Measurements from ENCODE around the gene MORC3. TPM values are rescaled to one million over a fixed set of nuclear protein-coding genes. Genes with fewer than 3 reads are reported as not detected.
"Not testable (repeated sequence)": the region's sequence is repeated elsewhere in the genome, so short reads cannot be mapped to it uniquely, and the experiment has no call there.

The MORC3 gene
- total and polyA plus RNA-seq, 4 donors: 27.9 to 78.9 (median 37.4) TPM

DNA sequence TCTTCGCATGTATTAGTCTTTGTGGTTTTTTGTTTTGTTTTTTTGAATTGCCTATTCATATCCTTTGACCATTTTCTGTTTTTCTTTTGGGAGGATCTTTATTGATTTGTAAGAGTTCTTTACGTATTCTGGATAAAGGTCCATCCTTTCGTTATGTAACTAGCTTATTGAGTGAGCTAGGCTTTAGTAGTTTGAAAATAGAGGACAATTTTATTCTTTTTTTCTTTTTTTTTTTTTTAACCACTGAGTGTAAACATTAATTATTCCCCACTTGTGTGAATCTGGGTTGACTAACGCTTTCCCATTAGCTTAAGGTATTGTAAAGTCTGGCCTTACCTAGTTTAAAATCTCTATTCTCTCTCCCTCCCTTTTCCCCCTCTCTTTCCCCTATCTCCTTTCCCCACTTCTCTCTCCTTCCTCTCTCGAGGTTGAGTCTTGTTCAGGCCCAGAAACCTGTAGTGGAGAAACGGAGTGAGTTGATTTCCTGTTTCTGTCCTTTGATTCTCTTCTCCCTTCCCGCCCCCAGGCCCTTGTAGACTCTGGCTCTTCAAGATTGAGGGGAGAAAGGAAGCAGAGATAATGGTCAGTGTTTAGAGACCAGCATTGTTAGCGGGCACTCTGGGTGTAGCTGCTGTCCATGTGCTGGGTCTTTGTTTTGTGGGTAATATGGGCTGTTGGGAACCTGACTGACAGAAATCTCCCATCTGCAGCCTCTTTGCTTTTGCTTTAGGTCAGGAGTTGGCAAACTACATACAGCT, 1.5 kb downstream of the MORC3 start:
- H3K36me3 ChIP-seq (ENCODE audit: control insufficient read depth, insufficient read depth, low read length): peaks cover 13% of the 10 kb centered on the region
- H3K4me1 ChIP-seq (ENCODE audit: control insufficient read depth, insufficient read depth, low read length): peaks cover 11% of the 10 kb centered on the region

DNA sequence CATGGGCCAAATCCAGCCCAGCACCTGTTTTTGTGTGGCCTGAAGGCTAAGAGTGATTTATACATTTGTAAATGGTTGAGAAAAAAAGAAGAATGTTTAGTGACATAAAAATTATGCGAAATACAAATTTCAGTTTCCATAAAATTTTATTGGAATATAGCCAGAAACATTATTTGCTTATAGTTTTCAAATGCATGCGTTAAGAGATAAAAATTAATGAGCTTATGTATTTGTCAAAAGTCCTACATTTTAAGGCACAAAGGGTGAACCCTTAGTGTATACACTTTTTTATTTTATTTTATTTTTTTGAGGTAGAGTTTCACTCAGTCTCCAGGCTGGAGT, 2.1 kb downstream of the MORC3 start:
- no peaks in the 10 kb centered on the region for H3K9me3 ChIP-seq (ENCODE audit: control insufficient read depth, insufficient read depth, low read length)
- no peaks in the 10 kb centered on the region for H3K27me3 ChIP-seq (ENCODE audit: control insufficient read depth, insufficient read depth, low read length)
- peaks cover 16% of the 10 kb centered on the region for H3K36me3 ChIP-seq (ENCODE audit: control insufficient read depth, insufficient read depth, low read length)
- peaks cover 11% of the 10 kb centered on the region for H3K4me1 ChIP-seq (ENCODE audit: control insufficient read depth, insufficient read depth, low read length)
- H3K4me3 ChIP-seq (ENCODE audit: low read depth, low read length): peak overlapping the region; percentile 20
- no CpG with 5 or more reads among the region's 2 CpGs for WGBS (ENCODE audit: insufficient coverage)
- peak overlapping the region; percentile 97 for H3K27ac ChIP-seq (ENCODE audit: low read depth, low read length)
- no peak for DNase-seq (ENCODE audit: low read depth in 4 of 6, low spot score in 6 of 6)

More for the DNA sequence above, 1.5 kb downstream of the MORC3 start:
- WGBS (ENCODE audit: insufficient coverage): 7% methylated on average over 3 of the region's 8 CpGs
- Histone ChIP-seq H3K27me3 (ENCODE audit: control insufficient read depth, insufficient read depth, low read length) (no peaks in the 10 kb centered on the region), H3K27ac (ENCODE audit: low read depth, low read length) (peak overlapping the region; percentile 97), H3K4me3 (ENCODE audit: low read depth, low read length) (peak overlapping the region; percentile 80), H3K9me3 (ENCODE audit: control insufficient read depth, insufficient read depth, low read length) (no peaks in the 10 kb centered on the region)
- peak in 4 of 6 donors; percentile 17 to 55 (median 36) for DNase-seq (ENCODE audit: low read depth in 4 of 6, low spot score in 6 of 6)

DNA sequence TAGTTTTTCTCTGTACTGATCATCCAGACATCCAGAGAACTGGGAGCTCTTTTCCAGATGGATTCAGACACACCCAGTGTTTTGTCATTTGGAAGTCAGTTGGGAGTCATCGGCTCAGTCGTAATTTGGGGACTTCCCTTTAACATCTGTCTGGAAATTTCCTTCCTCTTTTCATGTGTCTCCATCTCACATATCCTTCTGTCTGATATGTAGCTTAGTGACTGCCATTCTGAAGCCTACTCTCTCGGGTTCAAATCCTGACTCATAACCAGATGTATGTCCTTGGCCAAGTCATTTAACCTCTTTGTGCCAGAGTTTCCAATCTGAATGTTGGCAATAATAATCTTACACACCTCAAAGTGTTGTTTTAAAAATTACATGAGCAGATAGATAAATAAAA, 3.0 kb downstream of the MORC3 start:
- H3K4me3 ChIP-seq (ENCODE audit: low read depth, low read length): no peak overlapping the region

DNA sequence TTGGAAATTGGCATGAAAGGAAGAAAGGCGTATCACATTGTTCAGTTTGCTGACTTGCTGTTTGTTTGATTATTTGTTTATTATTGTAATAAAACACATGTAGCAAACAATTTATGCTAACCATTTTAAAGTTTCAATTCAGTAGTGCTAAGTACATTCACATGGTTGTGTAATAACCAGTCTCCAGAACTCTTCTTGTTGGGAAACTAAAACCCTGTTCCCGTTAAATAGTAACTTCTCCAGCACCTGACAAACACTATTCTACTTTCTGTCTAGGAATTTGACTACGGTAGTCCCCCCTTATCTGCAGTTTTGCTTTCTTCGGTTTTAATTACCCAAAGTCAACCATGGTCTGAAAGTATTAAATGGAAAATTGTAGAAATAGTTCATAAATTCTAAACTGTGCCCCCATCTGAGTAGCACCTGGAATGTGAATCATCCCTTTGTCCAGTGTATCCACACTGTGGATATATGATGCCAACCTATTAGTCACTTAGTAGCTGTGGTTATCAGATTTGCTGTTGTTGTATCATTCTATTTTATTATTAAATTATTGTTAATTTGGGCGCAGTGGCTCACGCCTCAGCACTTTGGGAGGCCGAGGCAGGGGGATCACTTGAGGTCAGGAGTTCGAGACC, 5.5 kb downstream of the MORC3 start:
- WGBS (ENCODE audit: insufficient coverage): 100% methylated on average over 1 of the region's 8 CpGs
- H3K4me3 ChIP-seq (ENCODE audit: low read depth, low read length): no peak overlapping the region
- peaks cover 21% of the 10 kb centered on the region for H3K36me3 ChIP-seq (ENCODE audit: control insufficient read depth, insufficient read depth, low read length)
- no peak overlapping the region for H3K27ac ChIP-seq (ENCODE audit: low read depth, low read length)
- no peak for DNase-seq (ENCODE audit: low read depth in 4 of 6, low spot score in 6 of 6)
- H3K27me3 ChIP-seq (ENCODE audit: control insufficient read depth, insufficient read depth, low read length): no peaks in the 10 kb centered on the region
- H3K9me3 ChIP-seq (ENCODE audit: control insufficient read depth, insufficient read depth, low read length): no peaks in the 10 kb centered on the region
- H3K4me1 ChIP-seq (ENCODE audit: control insufficient read depth, insufficient read depth, low read length): peaks cover 12% of the 10 kb centered on the region

More for the DNA sequence above, 3.0 kb downstream of the MORC3 start:
- Histone ChIP-seq H3K27me3 (ENCODE audit: control insufficient read depth, insufficient read depth, low read length) (no peaks in the 10 kb centered on the region), H3K9me3 (ENCODE audit: control insufficient read depth, insufficient read depth, low read length) (no peaks in the 10 kb centered on the region), H3K36me3 (ENCODE audit: control insufficient read depth, insufficient read depth, low read length) (peaks cover 17% of the 10 kb centered on the region), H3K27ac (ENCODE audit: low read depth, low read length) (no peak overlapping the region), H3K4me1 (ENCODE audit: control insufficient read depth, insufficient read depth, low read length) (peaks cover 15% of the 10 kb centered on the region)
- peak in 1 of 6 donors; percentile 13 for DNase-seq (ENCODE audit: low read depth in 4 of 6, low spot score in 6 of 6)
- no CpG with 5 or more reads among the region's 3 CpGs for WGBS (ENCODE audit: insufficient coverage)

DNA sequence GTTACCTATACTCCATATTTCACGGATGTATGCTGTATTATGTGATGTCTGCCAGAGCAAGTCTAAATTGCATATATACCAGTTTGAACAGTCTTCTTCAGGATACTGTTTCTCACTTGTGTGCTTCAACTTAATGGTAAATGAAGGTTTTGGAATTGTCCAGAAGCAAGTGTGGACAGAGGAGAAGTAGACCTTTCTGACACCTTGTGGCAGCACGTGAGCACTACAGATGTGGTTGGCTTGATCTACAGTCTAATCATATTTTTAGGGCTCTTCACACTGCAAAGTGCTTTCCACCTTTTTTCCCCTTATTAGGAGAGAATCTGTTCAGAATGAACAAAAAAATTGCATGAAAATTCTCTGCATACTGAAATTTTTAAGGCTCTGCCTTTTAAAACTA, 10.9 kb downstream of the MORC3 start:
- Histone ChIP-seq H3K9me3 (ENCODE audit: control insufficient read depth, insufficient read depth, low read length) (no peaks in the 10 kb centered on the region), H3K4me1 (ENCODE audit: control insufficient read depth, insufficient read depth, low read length) (peaks cover 4% of the 10 kb centered on the region), H3K27me3 (ENCODE audit: control insufficient read depth, insufficient read depth, low read length) (no peaks in the 10 kb centered on the region), H3K4me3 (ENCODE audit: low read depth, low read length) (no peak overlapping the region), H3K36me3 (ENCODE audit: control insufficient read depth, insufficient read depth, low read length) (peaks cover 22% of the 10 kb centered on the region), H3K27ac (ENCODE audit: low read depth, low read length) (no peak overlapping the region)
- peak in 3 of 6 donors; percentile 15 to 64 (median 56) for DNase-seq (ENCODE audit: low read depth in 4 of 6, low spot score in 6 of 6)
- WGBS (ENCODE audit: insufficient coverage): no CpG with 5 or more reads among the region's 2 CpGs

DNA sequence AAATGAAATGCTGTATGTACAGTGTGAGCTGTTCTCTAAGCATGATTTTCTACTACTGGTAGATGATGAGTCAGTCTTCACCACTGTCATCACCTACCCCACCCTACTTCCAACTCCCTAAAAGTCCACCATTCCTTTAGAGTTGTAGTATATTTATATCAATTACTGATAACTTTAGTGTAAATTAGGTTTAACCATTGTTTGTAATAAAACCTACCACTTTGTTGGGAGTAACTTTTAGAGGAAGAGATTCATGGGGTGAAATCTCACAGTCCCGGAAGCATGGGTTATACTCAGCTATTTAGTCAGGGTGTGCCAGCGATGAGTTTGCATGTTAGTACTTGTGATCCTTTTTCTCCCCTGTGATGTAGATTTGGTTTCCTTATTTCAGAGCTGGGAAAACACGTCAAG, 17.1 kb downstream of the MORC3 start:
- 93% methylated on average over 2 of the region's 3 CpGs for WGBS (ENCODE audit: insufficient coverage)
- Histone ChIP-seq H3K4me3 (ENCODE audit: low read depth, low read length) (no peak overlapping the region), H3K4me1 (ENCODE audit: control insufficient read depth, insufficient read depth, low read length) (no peaks in the 10 kb centered on the region), H3K27me3 (ENCODE audit: control insufficient read depth, insufficient read depth, low read length) (no peaks in the 10 kb centered on the region), H3K9me3 (ENCODE audit: control insufficient read depth, insufficient read depth, low read length) (no peaks in the 10 kb centered on the region), H3K27ac (ENCODE audit: low read depth, low read length) (no peak overlapping the region), H3K36me3 (ENCODE audit: control insufficient read depth, insufficient read depth, low read length) (peaks cover 37% of the 10 kb centered on the region)
- DNase-seq (ENCODE audit: low read depth in 4 of 6, low spot score in 6 of 6): no peak

DNA sequence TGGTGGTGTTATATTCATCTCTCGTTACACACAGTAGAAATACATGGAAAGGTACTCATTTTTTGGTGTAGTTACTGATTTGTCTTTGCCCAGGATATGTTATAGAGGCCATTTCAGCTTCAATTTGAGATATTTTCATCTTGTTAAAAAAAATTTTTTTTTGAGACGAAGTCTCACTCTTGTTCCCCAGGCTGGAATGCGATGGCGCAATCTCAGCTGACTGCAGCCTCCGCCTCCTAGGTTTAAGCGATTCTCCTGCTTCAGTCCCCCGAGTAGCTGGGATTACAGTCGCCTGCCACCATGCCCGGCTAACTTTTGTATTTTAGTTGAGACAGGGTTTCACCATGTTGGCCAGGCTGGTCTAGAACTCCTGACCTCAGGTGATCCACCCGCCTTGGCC, 19.0 kb downstream of the MORC3 start:
- Histone ChIP-seq H3K27me3 (ENCODE audit: control insufficient read depth, insufficient read depth, low read length) (no peaks in the 10 kb centered on the region), H3K9me3 (ENCODE audit: control insufficient read depth, insufficient read depth, low read length) (no peaks in the 10 kb centered on the region), H3K4me3 (ENCODE audit: low read depth, low read length) (no peak overlapping the region), H3K27ac (ENCODE audit: low read depth, low read length) (no peak overlapping the region), H3K36me3 (ENCODE audit: control insufficient read depth, insufficient read depth, low read length) (peaks cover 49% of the 10 kb centered on the region), H3K4me1 (ENCODE audit: control insufficient read depth, insufficient read depth, low read length) (no peaks in the 10 kb centered on the region)
- no peak for DNase-seq (ENCODE audit: low read depth in 4 of 6, low spot score in 6 of 6)
- WGBS (ENCODE audit: insufficient coverage): 99% methylated on average over 10 of the region's 10 CpGs

DNA sequence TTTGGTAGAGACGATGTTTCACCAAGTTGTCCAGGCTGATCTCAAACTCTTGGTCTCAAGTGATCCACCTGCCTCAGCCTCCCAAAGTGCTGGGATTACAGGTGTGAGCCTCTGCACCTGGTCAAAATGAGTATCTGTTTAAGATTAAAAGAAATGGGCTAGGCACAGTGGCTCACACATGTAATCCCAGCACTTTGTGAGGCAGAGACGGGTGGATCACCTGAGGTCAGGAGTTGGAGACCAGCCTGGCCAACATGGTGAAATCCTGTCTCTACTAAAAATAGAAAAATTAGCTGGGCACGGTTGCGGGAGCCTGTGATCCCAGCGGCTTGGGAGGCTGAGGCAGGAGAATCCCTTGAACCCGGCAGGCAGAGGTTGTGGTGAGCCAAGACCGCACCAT, 22.6 kb downstream of the MORC3 start:
- H3K27ac ChIP-seq (ENCODE audit: low read depth, low read length); H3K27me3 ChIP-seq (ENCODE audit: control insufficient read depth, insufficient read depth, low read length); DNase-seq (ENCODE audit: low read depth in 4 of 6, low spot score in 6 of 6); H3K9me3 ChIP-seq (ENCODE audit: control insufficient read depth, insufficient read depth, low read length); H3K4me1 ChIP-seq (ENCODE audit: control insufficient read depth, insufficient read depth, low read length); H3K4me3 ChIP-seq (ENCODE audit: low read depth, low read length): not testable (repeated sequence)
- H3K36me3 ChIP-seq (ENCODE audit: control insufficient read depth, insufficient read depth, low read length): peaks cover 55% of the 10 kb centered on the region
- WGBS (ENCODE audit: insufficient coverage): 95% methylated on average over 6 of the region's 7 CpGs

DNA sequence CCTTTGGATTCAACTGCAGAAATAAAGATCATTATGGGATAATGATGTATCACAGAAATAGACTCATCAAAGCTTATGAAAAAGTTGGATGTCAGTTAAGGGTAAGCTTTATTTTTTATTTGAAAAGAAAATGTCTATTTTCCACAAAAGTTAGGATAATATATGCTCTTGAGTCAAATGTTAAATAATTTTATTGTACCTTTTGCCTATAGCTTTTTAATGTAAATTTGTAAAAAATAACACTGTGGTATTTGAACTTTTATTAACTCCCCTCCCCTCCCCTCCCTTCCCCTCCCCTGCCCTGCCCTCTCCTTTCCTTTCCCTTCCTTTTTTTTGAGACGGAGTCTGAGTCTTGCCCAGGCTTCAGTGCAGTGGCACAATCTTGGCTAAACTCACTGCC, 24.9 kb downstream of the MORC3 start:
- 83% methylated on average over 1 of the region's 1 CpG for whole genome bisulfite sequencing (ENCODE audit: insufficient coverage)
- peaks cover 55% of the 10 kb centered on the region for H3K36me3 ChIP-seq (ENCODE audit: control insufficient read depth, insufficient read depth, low read length)
- H3K27me3 ChIP-seq (ENCODE audit: control insufficient read depth, insufficient read depth, low read length): no peaks in the 10 kb centered on the region
- H3K4me3 ChIP-seq (ENCODE audit: low read depth, low read length): no peak overlapping the region
- no peak for DNase-seq (ENCODE audit: low read depth in 4 of 6, low spot score in 6 of 6)
- no peaks in the 10 kb centered on the region for H3K9me3 ChIP-seq (ENCODE audit: control insufficient read depth, insufficient read depth, low read length)
- no peak overlapping the region for H3K27ac ChIP-seq (ENCODE audit: low read depth, low read length)
- no peaks in the 10 kb centered on the region for H3K4me1 ChIP-seq (ENCODE audit: control insufficient read depth, insufficient read depth, low read length)

Measured in spinal cord (tissue), 10 donors.